MM.1S (cell line): ENCODE data around the gene ZFP36L2.

Experiments
- EZH2 ChIP-seq: fragments of 300-600 bp; sonication (generic); optimal IDR thresholded peaks from 2 replicates; pipeline ENCODE3; 2017; ENCODE audit warnings: low read depth, mild to moderate bottlenecking, antibody characterized with exemption, low read length, mixed read lengths
- EZH2phosphoT487 ChIP-seq: fragments of 300-600 bp; sonication (generic); IDR thresholded peaks from 2 replicates; pipeline ENCODE4 v1.6.1; 2018; ENCODE audit warnings: antibody characterized with exemption, low read length
- TF ChIP-seq, protein P1 (sequence below): fragments of 300-600 bp; sonication (generic); IDR thresholded peaks from 2 replicates; pipeline ENCODE4 v1.5.1; 2016; ENCODE audit warnings: antibody characterized with exemption, low read length, mixed read lengths

- TF ChIP-seq, protein P1, sequence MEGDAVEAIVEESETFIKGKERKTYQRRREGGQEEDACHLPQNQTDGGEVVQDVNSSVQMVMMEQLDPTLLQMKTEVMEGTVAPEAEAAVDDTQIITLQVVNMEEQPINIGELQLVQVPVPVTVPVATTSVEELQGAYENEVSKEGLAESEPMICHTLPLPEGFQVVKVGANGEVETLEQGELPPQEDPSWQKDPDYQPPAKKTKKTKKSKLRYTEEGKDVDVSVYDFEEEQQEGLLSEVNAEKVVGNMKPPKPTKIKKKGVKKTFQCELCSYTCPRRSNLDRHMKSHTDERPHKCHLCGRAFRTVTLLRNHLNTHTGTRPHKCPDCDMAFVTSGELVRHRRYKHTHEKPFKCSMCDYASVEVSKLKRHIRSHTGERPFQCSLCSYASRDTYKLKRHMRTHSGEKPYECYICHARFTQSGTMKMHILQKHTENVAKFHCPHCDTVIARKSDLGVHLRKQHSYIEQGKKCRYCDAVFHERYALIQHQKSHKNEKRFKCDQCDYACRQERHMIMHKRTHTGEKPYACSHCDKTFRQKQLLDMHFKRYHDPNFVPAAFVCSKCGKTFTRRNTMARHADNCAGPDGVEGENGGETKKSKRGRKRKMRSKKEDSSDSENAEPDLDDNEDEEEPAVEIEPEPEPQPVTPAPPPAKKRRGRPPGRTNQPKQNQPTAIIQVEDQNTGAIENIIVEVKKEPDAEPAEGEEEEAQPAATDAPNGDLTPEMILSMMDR, result no peak
- TF ChIP-seq EZH2 (no peak), EZH2phosphoT487 (no peak)
Measured at GRCh38 chr2:43201497-43201896, 24.9 kb downstream of the ZFP36L2 start.
